ENCODE measurements around the gene HMCN2.

HMCN2 gene

GRCh38 chr9:130454096-130454811 lies 188.7 kb downstream of the HMCN2 start:
- Histone ChIP-seq H4K20me1 (ENCODE audit: insufficient read depth, low read length) (no peaks in the 10 kb centered on the region), H3K9ac (ENCODE audit: low read length) (no peak overlapping the region), H3F3A (ENCODE audit: insufficient read depth, low read length) (no peaks in the 10 kb centered on the region), H3K9me3 (replicated peaks; ENCODE audit: insufficient read depth, low read length) (no peaks in the 10 kb centered on the region), H3K27ac (ENCODE audit: low read length) (no peak overlapping the region), H3K9me2 (replicated peaks; ENCODE audit: insufficient read depth, low read length) (no peaks in the 10 kb centered on the region), H3K36me3 (replicated peaks; ENCODE audit: insufficient read depth, low read length) (no peaks in the 10 kb centered on the region), H2AFZ (ENCODE audit: low read length) (no peak overlapping the region), H3K4me1 (ENCODE audit: low read length) (no peaks in the 10 kb centered on the region), H3K27me3 (replicated peaks; ENCODE audit: insufficient read depth, low read length) (peaks cover 40% of the 10 kb centered on the region), H3K4me2 (ENCODE audit: low read depth, low read length) (no peak overlapping the region), H3K4me3 (ENCODE audit: low read length) (no peak overlapping the region), H3K79me2 (ENCODE audit: low read length) (no peaks in the 10 kb centered on the region)
- no peak for TF ChIP-seq EZH2 (optimal IDR thresholded peaks at IDR 0.05; ENCODE audit: low read depth, low read length)
- no peak for TF ChIP-seq CTCF (IDR thresholded peaks at IDR 0.05; ENCODE audit: low read length)
- TF ChIP-seq EZH2phosphoT487 (IDR thresholded peaks at IDR 0.05; ENCODE audit: low read length): no peak
- DNase-seq: no peak

- H3K36me3 ChIP-seq (replicated peaks; ENCODE audit: insufficient read depth, low read length): no peaks in the 10 kb centered on the region
- H4K20me1 ChIP-seq (ENCODE audit: insufficient read depth, low read length): no peaks in the 10 kb centered on the region
- no peaks in the 10 kb centered on the region for H3K9me2 ChIP-seq (replicated peaks; ENCODE audit: insufficient read depth, low read length)
- H3K27ac ChIP-seq (ENCODE audit: low read length): no peak overlapping the region
- no peak overlapping the region for H2AFZ ChIP-seq (ENCODE audit: low read length)
- DNase-seq: no peak
- no peak overlapping the region for H3K4me2 ChIP-seq (ENCODE audit: low read depth, low read length)
- H3K9me3 ChIP-seq (replicated peaks; ENCODE audit: insufficient read depth, low read length): no peaks in the 10 kb centered on the region
- H3K9ac ChIP-seq (ENCODE audit: low read length): no peak overlapping the region
- H3K79me2 ChIP-seq (ENCODE audit: low read length): no peaks in the 10 kb centered on the region
- TF ChIP-seq EZH2phosphoT487 (IDR thresholded peaks at IDR 0.05; ENCODE audit: low read length) (no peak), CTCF (IDR thresholded peaks at IDR 0.05; ENCODE audit: low read length) (no peak), EZH2 (optimal IDR thresholded peaks at IDR 0.05; ENCODE audit: low read depth, low read length) (no peak)
- no peak overlapping the region for H3K4me3 ChIP-seq (ENCODE audit: low read length)
- H3K27me3 ChIP-seq (replicated peaks; ENCODE audit: insufficient read depth, low read length): peaks cover 44% of the 10 kb centered on the region
- no peaks in the 10 kb centered on the region for H3F3A ChIP-seq (ENCODE audit: insufficient read depth, low read length)
- H3K4me1 ChIP-seq (ENCODE audit: low read length): no peaks in the 10 kb centered on the region
Measured at GRCh38 chr9:130454812-130455325, 189.3 kb downstream of the HMCN2 start.

- H3K9me2 ChIP-seq (replicated peaks; ENCODE audit: insufficient read depth, low read length): no peaks in the 10 kb centered on the region
Measured at GRCh38 chr9:130458027-130458803, 192.7 kb downstream of the HMCN2 start.

More at GRCh38 chr9:130458027-130458803, 192.7 kb downstream of the HMCN2 start:
- H2AFZ ChIP-seq (ENCODE audit: low read length): no peak overlapping the region
- no peaks in the 10 kb centered on the region for H4K20me1 ChIP-seq (ENCODE audit: insufficient read depth, low read length)
- H3K4me3 ChIP-seq (ENCODE audit: low read length): no peak overlapping the region
- no peak overlapping the region for H3K9ac ChIP-seq (ENCODE audit: low read length)
- H3K36me3 ChIP-seq (replicated peaks; ENCODE audit: insufficient read depth, low read length): no peaks in the 10 kb centered on the region
- no peak overlapping the region for H3K4me2 ChIP-seq (ENCODE audit: low read depth, low read length)
- H3K27me3 ChIP-seq (replicated peaks; ENCODE audit: insufficient read depth, low read length): peaks cover 70% of the 10 kb centered on the region
- no peak overlapping the region for H3K27ac ChIP-seq (ENCODE audit: low read length)
- H3K79me2 ChIP-seq (ENCODE audit: low read length): no peaks in the 10 kb centered on the region
- H3K9me3 ChIP-seq (replicated peaks; ENCODE audit: insufficient read depth, low read length): no peaks in the 10 kb centered on the region
- TF ChIP-seq EZH2 (optimal IDR thresholded peaks at IDR 0.05; ENCODE audit: low read depth, low read length) (no peak), EZH2phosphoT487 (IDR thresholded peaks at IDR 0.05; ENCODE audit: low read length) (no peak), CTCF (IDR thresholded peaks at IDR 0.05; ENCODE audit: low read length) (no peak)
- no peaks in the 10 kb centered on the region for H3F3A ChIP-seq (ENCODE audit: insufficient read depth, low read length)
- DNase-seq: no peak
- H3K4me1 ChIP-seq (ENCODE audit: low read length): no peaks in the 10 kb centered on the region
